IMR-90 (cell line): ENCODE data around the gene SLCO6A1. TPM values are rescaled to one million over a fixed set of nuclear protein-coding genes. Genes with fewer than 3 reads are reported as not detected.

Source experiments
- ATAC-seq: fragments of 200-7000 bp; cut with Tn5 transposase; 2 replicates; pipeline ENCODE4 v1.9.1; 2020; ENCODE audit warnings: low read depth, mild to moderate bottlenecking, moderate library complexity
- BruUV-seq: library from RNA; stranded (reverse); fragments of 400-500 nt; replicated peaks from 2 replicates; lab custom pipeline; 2021; lab: Mats Ljungman, UMichigan
- CTCF ChIA-PET: fragments of 300-600 bp; formaldehyde crosslinking; extraction: SDS; loops from one replicate; lab custom pipeline; 2021; ENCODE audit warnings: antibody characterized with exemption; lab: Yijun Ruan, JAX
- POLR2A ChIA-PET: fragments of 300-600 bp; sonication (Branson Sonifier 250); formaldehyde crosslinking; loops from one replicate; lab custom pipeline; 2022; ENCODE audit warnings: antibody characterized with exemption; ENCODE audit not compliant: unreplicated experiment; lab: Charles Lee
- DNase-seq: peaks from one replicate; pipeline ENCODE4 v3.0.0; 2013
- H2AFZ ChIP-seq: replicated peaks from 2 replicates; pipeline ENCODE3; 2013; ENCODE audit warnings: low read length, mild to moderate bottlenecking; ENCODE audit not compliant: poor library complexity
- H2AK5ac ChIP-seq: 2 replicates; pipeline ENCODE4 v1.6.1; 2013; ENCODE audit warnings: low read depth, low read length, inconsistent platforms
- H2AK9ac ChIP-seq: replicated peaks from 2 replicates; pipeline ENCODE3; 2013; ENCODE audit warnings: mild to moderate bottlenecking, low read depth, low read length, moderate library complexity; ENCODE audit not compliant: poor library complexity
- H2BK120ac ChIP-seq: 2 replicates; pipeline ENCODE4 v1.6.1; 2013; ENCODE audit warnings: low read depth, low read length, inconsistent platforms
- H2BK15ac ChIP-seq: 3 replicates; pipeline ENCODE4 v1.6.1; 2013; ENCODE audit warnings: low read depth, low read length, inconsistent platforms
- H2BK20ac ChIP-seq: 2 replicates; pipeline ENCODE4 v1.6.1; 2013; ENCODE audit warnings: low read depth, mild to moderate bottlenecking, inconsistent platforms, low read length, moderate library complexity
- H2BK5ac ChIP-seq: 2 replicates; pipeline ENCODE4 v1.6.1; 2013; ENCODE audit warnings: mild to moderate bottlenecking, low read depth, low read length, inconsistent platforms; ENCODE audit not compliant: poor library complexity, severe bottlenecking
- H3K14ac ChIP-seq: replicated peaks from 2 replicates; pipeline ENCODE4 v1.6.1; 2013; ENCODE audit warnings: low read depth, low read length, inconsistent platforms
- H3K18ac ChIP-seq: 2 replicates; pipeline ENCODE4 v1.6.1; 2013; ENCODE audit warnings: low read depth, low read length, control low read depth
- H3K23ac ChIP-seq: 2 replicates; pipeline ENCODE4 v1.6.1; 2013; ENCODE audit warnings: low read depth, low read length, inconsistent platforms
- H3K27ac ChIP-seq: 2 replicates; pipeline ENCODE4 v1.5.1; 2013; ENCODE audit warnings: mild to moderate bottlenecking, control low read depth, low read length; ENCODE audit not compliant: insufficient read depth
- H3K27me3 ChIP-seq: 2 replicates; pipeline ENCODE4 v1.6.1; 2013; ENCODE audit warnings: low read length; ENCODE audit not compliant: control insufficient read depth, insufficient read depth
- H3K36me3 ChIP-seq: 2 replicates; pipeline ENCODE4 v1.6.1; 2013; ENCODE audit warnings: low read length, mixed read lengths; ENCODE audit not compliant: control insufficient read depth, insufficient read depth
- H3K4ac ChIP-seq: 2 replicates; pipeline ENCODE4 v1.6.1; 2013; ENCODE audit warnings: low read depth, low read length, inconsistent platforms
- H3K4me1 ChIP-seq: 2 replicates; pipeline ENCODE4 v1.6.1; 2013; ENCODE audit warnings: low read length, mixed read lengths; ENCODE audit not compliant: control insufficient read depth, insufficient read depth
- H3K4me2 ChIP-seq: 2 replicates; pipeline ENCODE4 v1.6.1; 2013; ENCODE audit warnings: low read depth, mild to moderate bottlenecking, control low read depth, low read length, moderate library complexity
- H3K4me3 ChIP-seq: 2 replicates; pipeline ENCODE4 v1.5.1; 2013; ENCODE audit warnings: low read depth, mild to moderate bottlenecking, control low read depth, low read length, moderate library complexity; ENCODE audit not compliant: insufficient read depth
- H3K56ac ChIP-seq: 2 replicates; pipeline ENCODE4 v1.6.1; 2013; ENCODE audit warnings: low read length, inconsistent platforms; ENCODE audit not compliant: insufficient read depth; ENCODE audit errors: extremely low read depth
- H3K79me1 ChIP-seq, 2 experiments: 2 replicates each; pipeline ENCODE4 v1.6.1; 2013; ENCODE audit warnings: low read length in 2 of 2, inconsistent platforms in 1 of 2, low read depth in 1 of 2
- H3K9ac ChIP-seq: 2 replicates; pipeline ENCODE4 v1.6.1; 2013; ENCODE audit warnings: low read depth, low read length, control low read depth
- H3K9me1 ChIP-seq: 2 replicates; pipeline ENCODE4 v1.6.1; 2013; ENCODE audit warnings: low read length, inconsistent platforms; ENCODE audit not compliant: insufficient read depth
- H3K9me3 ChIP-seq: 2 replicates; pipeline ENCODE4 v1.6.1; 2013; ENCODE audit warnings: low read length; ENCODE audit not compliant: control insufficient read depth, insufficient read depth
- H4K20me1 ChIP-seq: 2 replicates; pipeline ENCODE4 v1.6.1; 2013; ENCODE audit warnings: low read length, inconsistent platforms; ENCODE audit not compliant: insufficient read depth
- H4K5ac ChIP-seq: 2 replicates; pipeline ENCODE4 v1.6.1; 2013; ENCODE audit warnings: mild to moderate bottlenecking, low read depth, low read length, control low read depth
- H4K8ac ChIP-seq, 2 experiments: 2 replicates each; pipeline ENCODE4 v1.6.1; 2013; ENCODE audit warnings: low read depth in 2 of 2, low read length in 2 of 2, control low read depth in 1 of 2, inconsistent platforms in 1 of 2
- H4K91ac ChIP-seq: 2 replicates; pipeline ENCODE4 v1.6.1; 2013; ENCODE audit warnings: low read depth, low read length, inconsistent platforms; ENCODE audit not compliant: insufficient read depth
- WGBS, 2 experiments: methylation state at CpG; one replicate each; pipeline versions ENCODE4 v1.1.5 to v1.1.7; 2013; ENCODE audit warnings: missing lambda C conversion rate in 2 of 2; ENCODE audit not compliant: insufficient read length in 1 of 2; ENCODE audit errors: extremely low coverage in 2 of 2; 5-methylcytosine and 5-hydroxymethylcytosine counted together
- dilution Hi-C: fragments of 300-500 bp; cut with HindIII; formaldehyde crosslinking; loops from one replicate; pipeline ENCODE4 v1.14.3; 2018; ENCODE audit warnings: low sequenced_read_pairs; ENCODE audit not compliant: unreplicated experiment
- in situ Hi-C: fragments of 300-500 bp; cut with MboI; formaldehyde crosslinking; loops from 3 replicates; pipeline ENCODE4 v1.14.3; 2019; ENCODE audit warnings: low sequenced_read_pairs, inconsistent platforms, mixed read lengths
- intact Hi-C: fragments of 100-400 bp; cut with micrococcal nuclease; formaldehyde crosslinking; loops from 2 replicates; pipeline ENCODE4 v1.10.0; 2022
- polyA plus RNA-seq, 3 experiments: library from polyadenylated mRNA; depleted of rRNA; stranded (reverse); fragments of >200 nt; gene quantifications; 2 replicates each; pipeline ENCODE4 v1.2.3, GENCODE V29; 2012; ENCODE audit warnings: low replicate concordance in 1 of 3
- total RNA-seq: library from RNA; depleted of rRNA; stranded (reverse); fragments of >200 nt; gene quantifications from 2 replicates; pipeline ENCODE4 v1.2.3, GENCODE V29; 2012
- TF ChIP-seq, protein P1 (sequence below): conservative IDR thresholded peaks from 2 replicates; pipeline ENCODE4 v1.5.1; 2012; ENCODE audit warnings: mild to moderate bottlenecking, low read depth, low read length, improper control_type of control experiment

The SLCO6A1 gene
- total and polyA plus RNA-seq, 2 of the 4 experiments (the other 2 are of a cell fraction) = not detected

DNA sequence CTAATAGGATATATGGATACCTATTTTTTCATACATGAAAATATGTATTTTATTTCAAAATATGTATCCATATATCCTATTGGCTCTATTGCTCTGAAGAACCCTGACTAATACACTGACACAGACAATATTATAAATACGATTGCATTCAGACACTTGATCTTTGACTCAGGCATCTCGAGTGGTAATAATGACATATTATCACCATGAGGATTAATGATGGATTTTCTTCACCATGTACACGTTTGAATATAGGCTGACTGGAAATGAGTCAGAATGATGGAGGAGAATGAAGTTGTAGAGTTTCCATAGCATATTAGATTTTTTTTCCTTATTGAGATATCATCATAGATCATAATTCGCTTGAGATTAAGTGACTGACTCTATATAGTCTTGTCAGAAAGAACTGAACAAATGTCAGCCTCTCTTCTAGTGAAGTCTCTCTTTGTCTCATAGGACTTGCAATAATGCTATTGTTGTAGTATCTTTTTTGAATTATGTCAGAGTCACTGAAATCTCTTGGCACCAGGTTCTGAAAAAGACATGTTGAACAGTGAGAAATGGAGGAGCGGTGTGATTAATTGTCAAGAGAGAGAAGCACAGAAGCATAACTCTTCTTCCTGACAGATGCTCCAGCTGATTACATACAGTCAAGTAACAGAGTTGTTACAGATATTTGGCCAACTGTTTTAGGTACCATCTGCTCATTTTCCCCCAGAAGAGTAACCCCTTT lies 41.4 kb upstream of the SLCO6A1 start:
- H3K23ac ChIP-seq = no peak overlapping the region
- intact Hi-C loops = loop anchor here (5.0 to 10.0 kb wide), 2 partner anchors 597 to 935 kb away; no protein-coding TSS in a partner anchor

More for the DNA sequence above, 41.4 kb upstream of the SLCO6A1 start:
- ChIA-PET CTCF (no interaction called here), POLR2A (no interaction called here)
- Histone ChIP-seq H2AK5ac (no peak overlapping the region), H3K4me3 (no peak overlapping the region), H4K91ac (no peak overlapping the region), H4K5ac (no peak overlapping the region), H4K20me1 (no peaks in the 10 kb centered on the region), H3K4me1 (no peaks in the 10 kb centered on the region), H3K9ac (no peak overlapping the region), H2BK5ac (no peak overlapping the region), H3K36me3 (no peaks in the 10 kb centered on the region), H3K27me3 (0 out of 2 replicates have a peak, but pooled peaks cover 1% of the 10 kb centered on the region), H2BK120ac (no peak overlapping the region), H3K4ac (no peak overlapping the region), H3K79me1 (no peaks in the 10 kb centered on the region), H4K8ac (no peak overlapping the region), H3K9me3 (no peaks in the 10 kb centered on the region), H3K27ac (no peak overlapping the region), H3K18ac (no peak overlapping the region), H2AK9ac (no peak overlapping the region), H2AFZ (no peak overlapping the region), H3K14ac (no peak overlapping the region), H2BK20ac (no peak overlapping the region), H3K4me2 (no peak overlapping the region), H3K9me1 (no peaks in the 10 kb centered on the region), H2BK15ac (no peak overlapping the region), H3K56ac (no peak overlapping the region)
- DNase-seq (no peak), ATAC-seq (no peak)
- no TSS peak for BruUV-seq
- no CpG with 5 or more reads among the region's 5 CpGs for WGBS, 2 experiments
- TF ChIP-seq, protein P1, sequence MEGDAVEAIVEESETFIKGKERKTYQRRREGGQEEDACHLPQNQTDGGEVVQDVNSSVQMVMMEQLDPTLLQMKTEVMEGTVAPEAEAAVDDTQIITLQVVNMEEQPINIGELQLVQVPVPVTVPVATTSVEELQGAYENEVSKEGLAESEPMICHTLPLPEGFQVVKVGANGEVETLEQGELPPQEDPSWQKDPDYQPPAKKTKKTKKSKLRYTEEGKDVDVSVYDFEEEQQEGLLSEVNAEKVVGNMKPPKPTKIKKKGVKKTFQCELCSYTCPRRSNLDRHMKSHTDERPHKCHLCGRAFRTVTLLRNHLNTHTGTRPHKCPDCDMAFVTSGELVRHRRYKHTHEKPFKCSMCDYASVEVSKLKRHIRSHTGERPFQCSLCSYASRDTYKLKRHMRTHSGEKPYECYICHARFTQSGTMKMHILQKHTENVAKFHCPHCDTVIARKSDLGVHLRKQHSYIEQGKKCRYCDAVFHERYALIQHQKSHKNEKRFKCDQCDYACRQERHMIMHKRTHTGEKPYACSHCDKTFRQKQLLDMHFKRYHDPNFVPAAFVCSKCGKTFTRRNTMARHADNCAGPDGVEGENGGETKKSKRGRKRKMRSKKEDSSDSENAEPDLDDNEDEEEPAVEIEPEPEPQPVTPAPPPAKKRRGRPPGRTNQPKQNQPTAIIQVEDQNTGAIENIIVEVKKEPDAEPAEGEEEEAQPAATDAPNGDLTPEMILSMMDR = no peak
- dilution Hi-C loops (no loop called here), in situ Hi-C loops (no loop called here)
